NCI-H345 (cell line): ENCODE measurements around the gene DLL3.

Source experiments
- DNase-seq: peaks from one replicate; lab custom pipeline; 2025; lab: John Stamatoyannopoulos, UW

The DLL3 gene

GRCh38 chr19:39483141-39483540 lies 15.6 kb upstream of the DLL3 start:
- no peak for DNase-seq

DNA sequence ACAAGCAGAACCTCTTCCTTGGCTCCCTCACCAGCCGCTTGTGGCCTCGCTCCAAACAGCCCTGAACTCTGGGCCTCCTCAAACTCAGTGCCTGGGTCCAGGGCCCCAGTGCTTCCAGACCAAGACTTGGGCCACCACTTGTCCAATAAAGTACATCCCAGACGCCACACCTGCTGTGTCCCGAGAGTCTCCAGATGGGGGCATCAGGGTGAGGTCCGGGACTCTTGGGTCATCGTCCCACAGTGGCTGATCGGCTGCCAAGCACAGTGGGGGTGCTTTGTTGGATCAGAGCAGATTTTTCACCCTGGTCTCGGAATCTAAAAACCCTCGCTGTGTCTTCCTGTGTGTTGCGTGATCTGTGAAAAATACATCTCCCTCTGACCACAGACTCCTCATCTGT lies 9.0 kb upstream of the DLL3 start:
- DNase-seq, result no peak

- DNase-seq, result no peak
Measured at GRCh38 chr19:39492225-39492624, 6.5 kb upstream of the DLL3 start.

- no peak for DNase-seq
Measured at GRCh38 chr19:39492788-39493187, 6.0 kb upstream of the DLL3 start.

- no peak for DNase-seq
Measured at GRCh38 chr19:39494661-39495060, 4.1 kb upstream of the DLL3 start.

- DNase-seq, result no peak
Measured at GRCh38 chr19:39496063-39496462, 2.7 kb upstream of the DLL3 start.

GRCh38 chr19:39497701-39497995 lies 1.1 kb upstream of the DLL3 start:
- no peak for DNase-seq

- DNase-seq, result peak; percentile 97
Measured at GRCh38 chr19:39497996-39498797, 550 bp upstream of the DLL3 start.

DNA sequence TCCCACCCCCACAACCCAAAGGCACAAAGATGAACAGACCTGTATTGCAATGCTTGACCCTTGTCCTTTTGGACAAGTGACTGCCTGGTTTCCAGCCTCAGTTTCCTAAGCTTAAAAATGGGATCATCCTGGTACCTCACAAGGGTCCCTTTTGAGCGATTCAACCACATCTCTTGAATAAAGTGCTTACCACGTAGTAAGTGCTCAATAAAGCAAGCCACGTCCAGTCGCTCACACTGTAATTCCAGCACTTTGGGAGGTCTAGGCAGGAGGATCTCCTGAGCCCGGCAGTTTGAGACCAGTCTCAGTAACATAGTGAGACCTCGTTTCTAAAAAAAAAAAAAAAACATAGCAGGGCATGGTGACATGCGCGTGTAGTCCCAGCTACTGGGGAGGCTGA lies 1.2 kb downstream of the DLL3 start:
- no peak for DNase-seq

DNA sequence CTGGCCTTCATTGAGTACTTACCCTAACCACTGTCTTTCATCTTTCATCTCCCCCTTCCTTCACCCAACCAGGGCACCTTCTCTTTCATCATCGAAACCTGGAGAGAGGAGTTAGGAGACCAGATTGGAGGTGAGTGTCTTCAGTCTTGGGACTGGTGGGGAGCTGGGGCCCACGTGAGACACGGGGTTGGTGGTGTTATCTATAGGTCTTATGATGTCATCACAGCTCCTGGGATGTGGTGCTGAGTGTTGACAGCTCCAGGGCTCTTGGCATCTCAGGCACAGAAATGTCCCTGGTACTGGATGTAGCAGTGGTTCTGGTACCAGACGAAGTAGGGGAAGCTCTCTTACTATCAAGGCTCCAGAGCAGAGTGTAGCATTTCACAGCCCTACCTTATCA lies 1.8 kb downstream of the DLL3 start:
- DNase-seq, result no peak

- DNase-seq, result no peak
Measured at GRCh38 chr19:39501340-39501739, 2.6 kb downstream of the DLL3 start.

GRCh38 chr19:39502640-39503417 lies 4.1 kb downstream of the DLL3 start:
- DNase-seq, result no peak

DNA sequence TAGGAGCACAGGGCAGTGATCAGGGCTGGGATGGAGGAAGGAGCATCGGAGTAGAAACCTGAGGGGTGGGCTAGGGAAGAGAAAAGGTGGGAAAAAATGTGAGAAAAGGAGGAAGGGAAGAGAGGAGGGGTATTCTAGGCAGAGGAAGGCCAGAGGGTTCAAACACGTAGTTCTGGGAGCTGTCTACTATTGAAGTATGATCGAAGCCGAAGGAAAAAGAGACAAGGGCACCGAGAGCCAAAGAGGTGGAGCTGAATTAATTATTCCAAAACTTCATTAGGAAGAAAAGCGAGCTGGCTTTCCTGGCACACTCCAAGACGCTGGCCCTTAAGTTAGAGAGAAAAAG lies 7.8 kb downstream of the DLL3 start:
- DNase-seq, result no peak

GRCh38 chr19:39506944-39507714 lies 8.4 kb downstream of the DLL3 start:
- peak; percentile 80 for DNase-seq

- no peak for DNase-seq
Measured at GRCh38 chr19:39507715-39508364, 9.1 kb downstream of the DLL3 start.

DNA sequence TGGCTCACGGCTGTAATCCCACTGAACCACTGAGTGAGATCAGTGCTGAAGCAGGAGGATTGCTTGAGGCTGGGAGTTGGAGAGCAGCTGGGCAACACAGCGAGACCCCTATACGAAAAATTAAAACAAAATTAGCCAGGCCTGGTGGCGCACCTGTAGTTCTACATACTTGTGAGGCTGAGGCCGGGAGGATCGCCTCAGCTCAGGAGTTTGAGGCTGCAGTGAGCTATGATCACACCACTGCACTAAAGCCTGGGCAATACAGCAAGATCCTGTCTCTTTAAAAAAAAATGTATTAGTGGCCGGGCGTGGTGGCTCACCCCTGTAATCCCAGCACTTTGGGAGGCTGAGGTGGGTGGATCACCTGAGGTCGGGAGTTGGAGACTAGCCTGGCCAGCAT lies 9.9 kb downstream of the DLL3 start:
- DNase-seq, result no peak

- no peak for DNase-seq
Measured at GRCh38 chr19:39509233-39509632, 10.5 kb downstream of the DLL3 start.

GRCh38 chr19:39512988-39513387 lies 14.2 kb downstream of the DLL3 start:
- DNase-seq, result no peak

DNA sequence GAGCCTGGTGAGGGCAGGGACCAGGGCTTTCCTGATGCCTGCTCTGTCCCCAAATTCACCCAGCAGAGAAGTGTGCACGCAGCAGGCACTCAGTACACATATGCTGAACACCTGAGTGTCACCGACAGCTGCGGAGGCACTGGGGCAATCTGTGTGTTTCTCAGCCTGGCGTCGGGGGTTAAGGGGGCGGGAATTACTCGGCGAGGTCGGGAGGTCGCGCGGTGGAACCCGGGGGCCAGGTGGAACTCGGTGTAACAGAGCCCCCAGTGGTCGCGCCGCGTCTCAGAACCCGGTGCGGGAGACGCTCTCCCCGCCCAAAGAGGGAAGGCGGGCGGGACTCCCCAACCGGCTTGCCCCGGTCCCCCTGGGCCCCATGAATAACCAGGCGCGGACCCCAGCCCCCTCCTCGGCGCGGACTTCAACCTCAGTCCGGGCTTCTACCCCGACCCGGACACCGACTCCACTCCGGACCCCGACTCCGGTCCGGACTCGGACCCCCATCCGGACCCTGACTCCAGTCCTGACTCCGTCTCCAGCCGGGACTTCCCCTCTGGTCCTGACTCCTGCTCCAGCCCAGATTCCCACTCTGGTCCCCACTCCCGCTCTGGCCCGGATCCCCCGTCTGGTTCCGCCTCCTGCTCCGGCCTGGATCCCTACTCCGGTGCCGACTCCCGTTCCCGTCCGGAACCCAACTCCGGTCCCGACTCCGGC lies 16.2 kb downstream of the DLL3 start, which contains the start of gene SELENOV:
Gene SELENOV, plus strand, starts transcription at position 300 of the 711 bp plus-strand sequence. Its CDS starts 74 bp downstream, at position 374.
- DNase-seq, result peak; percentile 51

GRCh38 chr19:39515551-39516191 lies 16.9 kb downstream of the DLL3 start:
- no peak for DNase-seq

GRCh38 chr19:39516270-39516669 lies 17.5 kb downstream of the DLL3 start:
- DNase-seq, result no peak
